HCT116 (cell line): Measurements from ENCODE around the gene AKT3. TPM values are rescaled to one million over a fixed set of nuclear protein-coding genes. Genes with fewer than 3 reads are reported as not detected.

Experiments used
- ATAC-seq: fragments of 200-7000 bp; cut with Tn5 transposase; 2 replicates; pipeline ENCODE4 v1.9.1; 2020; ENCODE audit warnings: mild to moderate bottlenecking, moderate library complexity
- BruUV-seq: library from RNA; stranded (reverse); fragments of 400-500 nt; replicated peaks from 2 replicates; lab custom pipeline; 2021; lab: Mats Ljungman, UMichigan
- CTCF ChIA-PET: fragments of 300-600 bp; sonication (Branson Sonifier 250); formaldehyde crosslinking; loops from one replicate; lab custom pipeline; 2021; ENCODE audit warnings: antibody characterized with exemption; lab: Charles Lee
- POLR2A ChIA-PET: fragments of 300-600, 350-600 bp; sonication (Branson Sonifier 250); formaldehyde crosslinking; loops from one replicate; lab custom pipeline; 2021; ENCODE audit warnings: antibody characterized with exemption; lab: Charles Lee
- RAD21 ChIA-PET, 2 experiments: fragments of 300-600 bp; sonication (Branson Sonifier 250); formaldehyde crosslinking; loops; one replicate each; lab custom pipeline; 2023; ENCODE audit warnings: low total read pairs in 2 of 2; ENCODE audit not compliant: uncharacterized antibody in 2 of 2, unreplicated experiment in 2 of 2, low non-redundant PET in 1 of 2; lab: Charles Lee
- DNase-seq: peaks from one replicate; pipeline ENCODE4 v3.0.0-alpha.2; 2010; ENCODE audit warnings: low read depth, low spot score
- H2AFZ ChIP-seq: fragments of 200-600 bp; shearing (Covaris generic), sonication (generic); 2 replicates; pipeline ENCODE4 v1.6.1; 2017; ENCODE audit warnings: low read depth, mixed run types, mixed read lengths, antibody characterized with exemption, low read length; ENCODE audit not compliant: poor library complexity, severe bottlenecking
- H3K27ac ChIP-seq: 2 replicates; pipeline ENCODE4 v1.5.1; 2012; ENCODE audit warnings: low read depth, low read length
- H3K27me3 ChIP-seq: fragments of 200-600 bp; sonication (generic); 2 replicates; pipeline ENCODE4 v1.6.1; 2016; ENCODE audit warnings: mixed run types, low read length, mixed read lengths; ENCODE audit not compliant: insufficient read depth
- H3K36me3 ChIP-seq, 2 experiments: fragments of 200-500 bp in 1 of 2; fragments of 200-600 bp in 1 of 2; sonication (Bioruptor generic) in 1 of 2; sonication (generic) in 1 of 2; 2 replicates each; pipeline versions ENCODE4 v1.5.1 to v1.6.1; 2014 to 2016; ENCODE audit warnings: low read length in 2 of 2, inconsistent platforms in 1 of 2, mixed read lengths in 1 of 2, mixed run types in 1 of 2; ENCODE audit not compliant: insufficient read depth in 2 of 2, control insufficient read depth in 1 of 2
- H3K4me1 ChIP-seq, 2 experiments: fragments of 200-600 bp in 1 of 2; sonication (generic) in 1 of 2; 2 replicates each; pipeline versions ENCODE4 v1.5.1 to v1.6.1; 2012 to 2017; ENCODE audit warnings: low read length in 2 of 2, inconsistent platforms in 1 of 2, mild to moderate bottlenecking in 1 of 2, mixed read lengths in 1 of 2, mixed run types in 1 of 2, moderate library complexity in 1 of 2; ENCODE audit not compliant: insufficient read depth in 2 of 2, control insufficient read depth in 1 of 2
- H3K4me2 ChIP-seq: fragments of 200-600 bp; sonication (generic); 2 replicates; pipeline ENCODE4 v1.6.1; 2017; ENCODE audit warnings: mixed run types, low read length, mixed read lengths
- H3K4me3 ChIP-seq, 2 experiments: fragments of 200-600 bp in 1 of 2; sonication (generic) in 1 of 2; replicated peaks in 1 of 2; 2 replicates each; pipeline ENCODE4 v1.5.1; 2011 to 2016; ENCODE audit warnings: low read length in 2 of 2, control low read depth in 1 of 2, low read depth in 1 of 2, mild to moderate bottlenecking in 1 of 2, mixed read lengths in 1 of 2, mixed run types in 1 of 2
- H3K79me2 ChIP-seq: fragments of 200-600 bp; sonication (generic); 2 replicates; pipeline ENCODE4 v1.6.1; 2017; ENCODE audit warnings: mild to moderate bottlenecking, mixed run types, low read length, moderate library complexity, mixed read lengths; ENCODE audit not compliant: insufficient read depth
- H3K9ac ChIP-seq: fragments of 200-600 bp; sonication (generic); 2 replicates; pipeline ENCODE4 v1.6.1; 2016; ENCODE audit warnings: low read length, mixed read lengths
- H3K9me2 ChIP-seq: fragments of 200-600 bp; sonication (generic), shearing (Covaris generic); 2 replicates; pipeline ENCODE4 v1.6.1; 2017; ENCODE audit warnings: mixed run types, mild to moderate bottlenecking, moderate library complexity; ENCODE audit not compliant: insufficient read depth
- H3K9me3 ChIP-seq, 2 experiments: fragments of 200-500 bp in 1 of 2; fragments of 200-600 bp in 1 of 2; sonication (Bioruptor generic) in 1 of 2; sonication (generic) in 1 of 2; 2 replicates each; pipeline ENCODE4 v1.6.1; 2014 to 2017; ENCODE audit warnings: low read length in 2 of 2, mixed read lengths in 2 of 2, inconsistent platforms in 1 of 2, low read depth in 1 of 2, mild to moderate bottlenecking in 1 of 2, mixed run types in 1 of 2, moderate library complexity in 1 of 2; ENCODE audit not compliant: control insufficient read depth in 1 of 2, insufficient read depth in 1 of 2
- H4K20me1 ChIP-seq: fragments of 200-600 bp; sonication (generic), shearing (Covaris generic); 2 replicates; pipeline ENCODE4 v1.6.1; 2017; ENCODE audit warnings: mixed run types, mild to moderate bottlenecking, moderate library complexity; ENCODE audit not compliant: insufficient read depth
- ELF1 ChIP-seq: IDR thresholded peaks from 2 replicates; pipeline ENCODE4 v1.6.1; 2012; ENCODE audit warnings: low read depth, borderline replicate concordance
- EZH2 ChIP-seq: fragments of 200-600 bp; sonication (generic); IDR thresholded peaks from 2 replicates; pipeline ENCODE4 v1.6.1; 2017; ENCODE audit warnings: antibody characterized with exemption, mixed run types
- POLR2A ChIP-seq: IDR thresholded peaks from 2 replicates; pipeline ENCODE4 v1.7.0; 2011; ENCODE audit warnings: borderline replicate concordance; ENCODE audit not compliant: insufficient read depth, insufficient read length; ENCODE audit errors: extremely low read depth
- SIN3A ChIP-seq: IDR thresholded peaks from 2 replicates; pipeline ENCODE4 v1.6.1; 2012; ENCODE audit warnings: low read depth
- SP1 ChIP-seq: IDR thresholded peaks from 2 replicates; pipeline ENCODE4 v1.6.1; 2012; ENCODE audit warnings: low read depth
- ZFX ChIP-seq: fragments of 450-650 bp; IDR thresholded peaks from 2 replicates; pipeline ENCODE4 v1.6.1; 2017
- ZNF274 ChIP-seq: fragments of 200-500 bp; sonication (Bioruptor generic); IDR thresholded peaks from 2 replicates; pipeline ENCODE4 v1.6.1; 2014; ENCODE audit warnings: mild to moderate bottlenecking, low read depth, low read length, inconsistent platforms
- intact Hi-C: fragments of 100-400 bp; cut with micrococcal nuclease; formaldehyde crosslinking; loops from 2 replicates; pipeline ENCODE4 v1.10.0; 2022
- total RNA-seq: library from RNA; stranded (reverse); gene quantifications from one replicate; pipeline ENCODE4 v1.2.1, GENCODE V29; 2021; ENCODE audit not compliant: unreplicated experiment
- TF ChIP-seq, protein P1 (sequence below), 3 experiments: fragments of 200-600 bp in 1 of 3; sonication (generic) in 1 of 3; IDR thresholded peaks in 2 of 3; conservative IDR thresholded peaks in 1 of 3; 2 replicates each; pipeline ENCODE4 v1.5.1; 2012 to 2017; ENCODE audit warnings: low read depth in 2 of 3, low read length in 2 of 3, antibody characterized with exemption in 1 of 3, borderline replicate concordance in 1 of 3, control low read depth in 1 of 3, mild to moderate bottlenecking in 1 of 3, mixed read lengths in 1 of 3, mixed run types in 1 of 3, moderate library complexity in 1 of 3; ENCODE audit not compliant: insufficient read depth in 1 of 3
- TF ChIP-seq, protein P2 (sequence below): IDR thresholded peaks from 2 replicates; pipeline ENCODE4 v1.6.1; 2012

The AKT3 gene
- total RNA-seq, 1 experiment from 2014 or later = 0.49 TPM

DNA sequence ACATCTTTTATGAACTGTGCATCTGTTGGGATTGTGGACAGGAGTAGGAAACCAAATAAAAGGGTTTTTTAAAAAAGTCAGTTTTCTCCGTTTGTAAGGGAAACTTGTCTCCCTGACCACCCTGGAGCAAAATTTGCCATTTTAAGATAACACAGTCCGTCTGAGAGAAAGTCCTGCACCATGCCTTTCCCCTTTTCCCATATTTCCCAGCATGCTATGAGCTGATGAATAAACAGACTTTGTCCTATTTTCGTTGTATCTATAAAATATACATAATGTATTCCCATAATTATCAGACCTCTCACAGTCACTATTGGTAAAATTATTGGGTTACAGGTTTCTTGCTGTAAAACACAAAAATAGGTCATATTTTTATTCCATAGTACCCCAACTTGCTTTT is 1.7 kb upstream of the AKT3 start:
- intact Hi-C loops = loop anchor here (5.0 kb wide), 1 partner anchor 191 kb away; no protein-coding TSS in a partner anchor
- no peaks in the 10 kb centered on the region for H3K79me2 ChIP-seq
- H2AFZ ChIP-seq = no peak overlapping the region
- ChIA-PET RAD21 (no interaction called here), POLR2A (no interaction called here)
- H3K4me1 ChIP-seq = no peaks in the 10 kb centered on the region
- TF ChIP-seq, protein P1, sequence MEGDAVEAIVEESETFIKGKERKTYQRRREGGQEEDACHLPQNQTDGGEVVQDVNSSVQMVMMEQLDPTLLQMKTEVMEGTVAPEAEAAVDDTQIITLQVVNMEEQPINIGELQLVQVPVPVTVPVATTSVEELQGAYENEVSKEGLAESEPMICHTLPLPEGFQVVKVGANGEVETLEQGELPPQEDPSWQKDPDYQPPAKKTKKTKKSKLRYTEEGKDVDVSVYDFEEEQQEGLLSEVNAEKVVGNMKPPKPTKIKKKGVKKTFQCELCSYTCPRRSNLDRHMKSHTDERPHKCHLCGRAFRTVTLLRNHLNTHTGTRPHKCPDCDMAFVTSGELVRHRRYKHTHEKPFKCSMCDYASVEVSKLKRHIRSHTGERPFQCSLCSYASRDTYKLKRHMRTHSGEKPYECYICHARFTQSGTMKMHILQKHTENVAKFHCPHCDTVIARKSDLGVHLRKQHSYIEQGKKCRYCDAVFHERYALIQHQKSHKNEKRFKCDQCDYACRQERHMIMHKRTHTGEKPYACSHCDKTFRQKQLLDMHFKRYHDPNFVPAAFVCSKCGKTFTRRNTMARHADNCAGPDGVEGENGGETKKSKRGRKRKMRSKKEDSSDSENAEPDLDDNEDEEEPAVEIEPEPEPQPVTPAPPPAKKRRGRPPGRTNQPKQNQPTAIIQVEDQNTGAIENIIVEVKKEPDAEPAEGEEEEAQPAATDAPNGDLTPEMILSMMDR (IDR thresholded peaks at IDR 0.05 in 2 of 3, conservative IDR thresholded peaks at IDR 0.05 in 1 of 3; ENCODE audit: borderline replicate concordance in 1 of 3, insufficient read depth in 1 of 3, low read depth in 2 of 3, low read length in 2 of 3) = no peak
- no peak for TF ChIP-seq EZH2
- no peak for TF ChIP-seq POLR2A
- no peak for TF ChIP-seq SIN3A
- no peak for TF ChIP-seq ZFX
- TF ChIP-seq SP1 = no peak
- TF ChIP-seq, protein P2, sequence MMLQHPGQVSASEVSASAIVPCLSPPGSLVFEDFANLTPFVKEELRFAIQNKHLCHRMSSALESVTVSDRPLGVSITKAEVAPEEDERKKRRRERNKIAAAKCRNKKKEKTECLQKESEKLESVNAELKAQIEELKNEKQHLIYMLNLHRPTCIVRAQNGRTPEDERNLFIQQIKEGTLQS = no peak
- no peak for TF ChIP-seq ELF1
- TF ChIP-seq ZNF274 = no peak
- TF ChIP-seq, all 23 proteins: peak for 0
- Histone ChIP-seq H3K27ac (no peak overlapping the region), H3K36me3 (no peaks in the 10 kb centered on the region), H3K9me2 (no peaks in the 10 kb centered on the region), H3K27me3 (peaks cover 60% of the 10 kb centered on the region), H4K20me1 (no peaks in the 10 kb centered on the region; the same call in 1 of the 2 replicates), H3K4me3 (no peak overlapping the region), H3K9ac (no peak overlapping the region), H3K4me2 (no peak overlapping the region), H3K9me3 (no peaks in the 10 kb centered on the region)
- no TSS peak for BruUV-seq
- ATAC-seq (no peak), DNase-seq (no peak)
- CTCF ChIA-PET = no interaction called here
